Neuronal stem cell (in vitro differentiated cells): Measurements from ENCODE around the gene HSPA2.

Experiments used
- DNase-seq: peaks from one replicate; pipeline ENCODE4 v3.0.0-alpha.2; 2013; ENCODE audit warnings: low spot score
- H2AFZ ChIP-seq: one replicate; pipeline ENCODE4 v1.6.1; 2013; ENCODE audit warnings: mild to moderate bottlenecking, low read length, inconsistent platforms
- H2AK5ac ChIP-seq: 2 replicates; pipeline ENCODE4 v1.6.1; 2013; ENCODE audit warnings: low read depth, mild to moderate bottlenecking, inconsistent platforms, low read length, moderate library complexity, mixed read lengths
- H2BK120ac ChIP-seq: 2 replicates; pipeline ENCODE4 v1.6.1; 2013; ENCODE audit warnings: low read depth, mild to moderate bottlenecking, inconsistent platforms, low read length, moderate library complexity, mixed read lengths
- H2BK12ac ChIP-seq: one replicate; pipeline ENCODE4 v1.6.1; 2013; ENCODE audit warnings: low read length, inconsistent platforms
- H2BK15ac ChIP-seq: 2 replicates; pipeline ENCODE4 v1.6.1; 2013; ENCODE audit warnings: mild to moderate bottlenecking, low read length, inconsistent platforms, mixed read lengths
- H2BK5ac ChIP-seq: one replicate; pipeline ENCODE4 v1.6.1; 2013; ENCODE audit warnings: inconsistent platforms, mild to moderate bottlenecking, low read length, moderate library complexity
- H3K14ac ChIP-seq: one replicate; pipeline ENCODE4 v1.6.1; 2013; ENCODE audit warnings: low read length, inconsistent platforms
- H3K18ac ChIP-seq: 2 replicates; pipeline ENCODE4 v1.6.1; 2013; ENCODE audit warnings: low read length, inconsistent platforms
- H3K23ac ChIP-seq: 2 replicates; pipeline ENCODE4 v1.6.1; 2013; ENCODE audit warnings: low read depth, mild to moderate bottlenecking, mixed read lengths, low read length, inconsistent platforms; ENCODE audit not compliant: poor library complexity
- H3K27ac ChIP-seq: replicated peaks from 3 replicates; pipeline ENCODE4 v1.5.1; 2013; ENCODE audit warnings: low read length, inconsistent platforms
- H3K27me3 ChIP-seq, 3 experiments: 2 replicates each; pipeline ENCODE4 v1.6.1; 2013; ENCODE audit warnings: low read length in 3 of 3, mild to moderate bottlenecking in 2 of 3, inconsistent platforms in 1 of 3, low read depth in 1 of 3, mixed read lengths in 1 of 3, moderate library complexity in 1 of 3; ENCODE audit not compliant: control insufficient read depth in 3 of 3, insufficient read depth in 3 of 3
- H3K36me3 ChIP-seq, 2 donors: replicated peaks in 1 of 2; 2 replicates each; pipeline ENCODE4 v1.6.1; 2013; ENCODE audit warnings: low read length in 2 of 2; ENCODE audit not compliant: control insufficient read depth in 2 of 2, insufficient read depth in 2 of 2
- H3K4ac ChIP-seq: 2 replicates; pipeline ENCODE4 v1.6.1; 2013; ENCODE audit warnings: inconsistent platforms, mild to moderate bottlenecking, low read length, moderate library complexity
- H3K4me1 ChIP-seq, 2 donors: 1 replicate in 1 of 2; 2 replicates in 1 of 2; pipeline ENCODE4 v1.6.1; 2013; ENCODE audit warnings: low read length in 2 of 2, low read depth in 1 of 2; ENCODE audit not compliant: control insufficient read depth in 2 of 2, insufficient read depth in 1 of 2
- H3K4me2 ChIP-seq: one replicate; pipeline ENCODE4 v1.6.1; 2013; ENCODE audit warnings: mild to moderate bottlenecking, low read length, inconsistent platforms; ENCODE audit not compliant: insufficient read depth, poor library complexity, severe bottlenecking
- H3K4me3 ChIP-seq, 2 donors: 2 replicates each; pipeline ENCODE4 v1.5.1; 2013; ENCODE audit warnings: low read length in 2 of 2, mild to moderate bottlenecking in 2 of 2, inconsistent platforms in 1 of 2, moderate library complexity in 1 of 2
- H3K79me1 ChIP-seq: one replicate; pipeline ENCODE4 v1.6.1; 2013; ENCODE audit warnings: low read depth, mild to moderate bottlenecking, inconsistent platforms, low read length, moderate library complexity
- H3K9ac ChIP-seq: one replicate; pipeline ENCODE4 v1.6.1; 2013; ENCODE audit warnings: mild to moderate bottlenecking, low read depth, low read length, inconsistent platforms; ENCODE audit not compliant: poor library complexity
- H3K9me3 ChIP-seq, 2 donors: replicated peaks in 1 of 2; 2 replicates each; pipeline versions ENCODE3 to v1.6.1; 2013; ENCODE audit warnings: low read length in 2 of 2, mild to moderate bottlenecking in 2 of 2, inconsistent platforms in 1 of 2, low read depth in 1 of 2, mixed read lengths in 1 of 2, moderate library complexity in 1 of 2; ENCODE audit not compliant: control insufficient read depth in 2 of 2, insufficient read depth in 1 of 2
- H4K8ac ChIP-seq: one replicate; pipeline ENCODE4 v1.6.1; 2013; ENCODE audit warnings: low read depth, mild to moderate bottlenecking, inconsistent platforms, low read length, moderate library complexity
- H4K91ac ChIP-seq: one replicate; pipeline ENCODE4 v1.6.1; 2013; ENCODE audit warnings: low read length, low read depth, mild to moderate bottlenecking, inconsistent platforms; ENCODE audit not compliant: poor library complexity
- WGBS, 2 donors: extraction: QIAGEN DNeasy Blood & Tissue Kit; methylation state at CpG; one replicate each; pipeline ENCODE4 v1.1.7; 2013; ENCODE audit warnings: missing lambda C conversion rate in 2 of 2, mixed read lengths in 1 of 2; ENCODE audit not compliant: insufficient read length in 2 of 2, insufficient replicate concordance in 1 of 2; ENCODE audit errors: extremely low coverage in 2 of 2; 5-methylcytosine and 5-hydroxymethylcytosine counted together

HSPA2 gene

GRCh38 chr14:64520699-64521098 is 19.8 kb upstream of the HSPA2 start:
- Histone ChIP-seq H3K4me1 (no peaks in the 10 kb centered on the region), H4K8ac (no peak overlapping the region), H2AFZ (no peak overlapping the region), H3K4ac (no peak overlapping the region), H3K4me2 (no peak overlapping the region), H3K27me3 (no peaks in the 10 kb centered on the region), H3K18ac (no peak overlapping the region), H2AK5ac (no peak overlapping the region), H3K36me3 (peaks cover 4 to 56% of the 10 kb centered on the region in 2 donors), H2BK15ac (no peak overlapping the region), H3K9me3 (no peaks in the 10 kb centered on the region), H3K14ac (no peak overlapping the region), H2BK12ac (no peak overlapping the region), H3K79me1 (no peaks in the 10 kb centered on the region), H3K9ac (no peak overlapping the region), H3K4me3 (no peak overlapping the region), H4K91ac (no peak overlapping the region), H2BK120ac (no peak overlapping the region), H3K23ac (no peak overlapping the region), H2BK5ac (no peak overlapping the region), H3K27ac (no peak overlapping the region)
- no CpG with 5 or more reads among the region's 4 CpGs for WGBS, 2 donors
- DNase-seq = no peak

- Histone ChIP-seq H3K23ac (no peak overlapping the region), H3K4me1 (no peaks in the 10 kb centered on the region), H3K4me2 (no peak overlapping the region), H3K4ac (no peak overlapping the region), H2BK120ac (no peak overlapping the region), H2BK12ac (no peak overlapping the region), H3K36me3 (peaks cover 4 to 60% of the 10 kb centered on the region in 2 donors), H2BK5ac (no peak overlapping the region), H2BK15ac (no peak overlapping the region), H3K9ac (no peak overlapping the region), H3K27ac (no peak overlapping the region), H3K14ac (no peak overlapping the region), H3K9me3 (no peaks in the 10 kb centered on the region), H3K79me1 (no peaks in the 10 kb centered on the region), H3K4me3 (no peak overlapping the region), H3K27me3 (no peaks in the 10 kb centered on the region), H4K8ac (no peak overlapping the region), H2AK5ac (no peak overlapping the region), H4K91ac (no peak overlapping the region), H2AFZ (no peak overlapping the region), H3K18ac (no peak overlapping the region)
- DNase-seq = no peak
- WGBS, 2 donors = no CpG with 5 or more reads among the region's 9 CpGs
Measured at GRCh38 chr14:64522591-64523355, 17.8 kb upstream of the HSPA2 start.

GRCh38 chr14:64525354-64525753 is 15.2 kb upstream of the HSPA2 start:
- H4K8ac ChIP-seq = no peak overlapping the region
- H2BK12ac ChIP-seq = no peak overlapping the region
- H3K9me3 ChIP-seq = no peaks in the 10 kb centered on the region
- no peak overlapping the region for H4K91ac ChIP-seq
- H2BK120ac ChIP-seq = no peak overlapping the region
- H2AFZ ChIP-seq = no peak overlapping the region
- peaks cover 4 to 63% of the 10 kb centered on the region in 2 donors for H3K36me3 ChIP-seq
- no peak overlapping the region for H3K27ac ChIP-seq
- WGBS, 2 donors = no CpG with 5 or more reads among the region's 2 CpGs
- no peak overlapping the region for H2BK5ac ChIP-seq
- H3K4me2 ChIP-seq = no peak overlapping the region
- no peak overlapping the region for H3K14ac ChIP-seq
- no peak overlapping the region for H3K9ac ChIP-seq
- H2AK5ac ChIP-seq = no peak overlapping the region
- H3K18ac ChIP-seq = no peak overlapping the region
- no peak for DNase-seq
- no peak overlapping the region for H3K23ac ChIP-seq
- H3K79me1 ChIP-seq = no peaks in the 10 kb centered on the region
- H3K4me3 ChIP-seq = no peak overlapping the region
- no peaks in the 10 kb centered on the region for H3K27me3 ChIP-seq
- no peak overlapping the region for H3K4ac ChIP-seq
- H2BK15ac ChIP-seq = no peak overlapping the region
- no peaks in the 10 kb centered on the region for H3K4me1 ChIP-seq

GRCh38 chr14:64531567-64531966 is 9.0 kb upstream of the HSPA2 start:
- DNase-seq = no peak
- Histone ChIP-seq H3K27ac (no peak overlapping the region), H4K91ac (no peak overlapping the region), H4K8ac (no peak overlapping the region), H2BK5ac (no peak overlapping the region), H2AFZ (no peak overlapping the region), H3K4me3 (no peak overlapping the region), H3K23ac (no peak overlapping the region), H3K18ac (no peak overlapping the region), H3K14ac (no peak overlapping the region), H2BK12ac (no peak overlapping the region), H2BK15ac (no peak overlapping the region), H3K36me3 (peaks cover 0 to 6% of the 10 kb centered on the region in 2 donors), H2BK120ac (no peak overlapping the region), H3K27me3 (no peaks in the 10 kb centered on the region), H3K4me1 (no peaks in the 10 kb centered on the region), H3K4me2 (no peak overlapping the region), H3K79me1 (no peaks in the 10 kb centered on the region), H3K4ac (no peak overlapping the region), H2AK5ac (no peak overlapping the region), H3K9me3 (no peaks in the 10 kb centered on the region), H3K9ac (no peak overlapping the region)
- no CpG with 5 or more reads among the region's 2 CpGs for WGBS, 2 donors
